HG03045 (cell line): ENCODE results near the gene RGS10.

Experiments
- ATAC-seq: cut with Tn5 transposase; IDR thresholded peaks from one replicate; pipeline ENCODE4 v1.9.1; 2021; ENCODE audit warnings: mild to moderate bottlenecking, moderate library complexity; ENCODE audit not compliant: unreplicated experiment

Gene RGS10

DNA sequence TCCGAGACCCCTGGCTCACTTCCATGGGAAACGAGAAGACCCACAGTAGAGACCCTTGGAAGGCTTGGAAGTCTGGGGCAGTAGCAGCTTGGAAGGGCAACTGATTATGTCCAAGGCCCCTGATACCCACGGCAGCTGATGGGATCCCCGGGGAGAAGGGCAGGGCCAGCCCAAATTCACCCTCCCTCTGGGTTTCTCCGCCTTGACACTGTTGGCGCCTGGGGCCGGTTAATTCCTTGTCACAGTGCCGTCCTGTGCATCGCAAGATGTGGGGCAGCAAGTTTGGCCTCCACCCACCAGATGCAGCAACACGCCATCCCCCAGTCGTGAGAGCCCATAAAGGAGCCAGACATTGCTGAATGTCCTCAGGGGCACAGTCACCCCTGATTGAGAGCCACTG lies 89.2 kb downstream of the RGS10 start:
- no peak for ATAC-seq

DNA sequence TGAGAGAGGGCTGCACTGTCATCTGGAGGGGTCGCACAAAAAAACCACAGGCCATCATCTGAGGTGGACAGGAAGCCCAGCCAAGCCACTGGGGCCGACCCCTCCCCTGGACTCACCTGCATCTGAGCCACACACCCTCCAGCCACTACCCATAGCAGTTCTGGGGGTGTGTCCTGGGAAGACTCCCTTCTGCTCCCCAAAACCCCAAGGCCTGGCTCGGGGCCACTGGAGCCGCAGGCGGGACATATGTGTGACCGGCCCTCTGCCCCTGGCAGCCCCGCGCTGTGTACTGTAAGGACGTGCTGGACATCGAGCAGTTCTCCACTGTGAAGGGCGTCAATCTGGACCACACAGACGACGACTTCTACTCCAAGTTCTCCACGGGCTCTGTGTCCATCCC lies 90.1 kb downstream of the RGS10 start:
- no peak for ATAC-seq

- no peak for ATAC-seq
These were observed 91.1 kb downstream of the RGS10 start for GRCh38 chr10:119451300-119451896.

GRCh38 chr10:119450606-119451299 lies 91.8 kb downstream of the RGS10 start:
- no peak for ATAC-seq
